ENCODE measurements around the gene ANKMY1.

The ANKMY1 gene

DNA sequence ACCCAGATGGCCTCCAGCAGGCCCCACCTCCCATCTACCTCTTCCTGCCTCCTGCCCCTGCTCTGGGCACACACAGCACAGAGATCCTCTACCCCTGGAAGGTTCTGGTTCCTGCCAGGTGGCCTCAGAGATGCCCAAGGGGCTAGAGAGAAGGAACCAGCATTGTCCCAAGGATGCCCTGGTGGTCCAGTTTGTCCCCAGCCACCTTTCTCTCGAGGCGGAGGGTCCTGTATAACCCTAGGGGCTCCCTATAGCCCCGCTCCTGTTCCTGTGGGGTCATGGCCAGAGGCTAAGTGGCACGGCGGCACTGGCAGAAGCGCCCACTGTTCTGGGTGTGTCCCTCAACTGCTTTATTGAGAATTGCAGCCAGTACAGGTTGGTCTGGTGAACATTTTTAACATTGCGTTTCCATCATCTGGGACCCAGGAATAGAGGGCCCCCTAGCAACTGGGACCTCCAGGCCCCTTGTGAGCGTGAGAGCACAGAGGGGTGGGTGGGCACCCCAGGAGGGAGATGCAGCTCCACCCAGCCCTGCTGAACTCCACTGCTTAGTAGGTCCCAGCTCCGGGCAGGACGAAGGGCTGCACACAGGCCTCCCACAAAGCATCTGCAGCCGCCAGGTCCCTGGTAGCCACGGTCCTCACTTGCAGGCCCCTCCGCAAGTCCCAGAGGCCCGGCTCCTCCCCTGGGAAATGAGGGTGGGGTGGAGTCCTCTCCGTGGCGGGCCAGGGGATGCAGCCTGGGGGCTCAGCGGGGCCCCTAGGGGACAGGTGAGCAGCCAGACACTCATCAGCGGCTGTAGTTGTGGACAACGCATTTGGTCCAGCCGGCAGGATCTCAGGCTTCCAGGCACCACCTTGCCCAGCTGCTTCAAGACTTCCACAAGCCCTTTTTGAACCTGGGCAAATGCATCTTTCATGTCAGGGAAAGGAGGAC, 89.2 kb downstream of the ANKMY1 start:
- no peak for DNase-seq

DNA sequence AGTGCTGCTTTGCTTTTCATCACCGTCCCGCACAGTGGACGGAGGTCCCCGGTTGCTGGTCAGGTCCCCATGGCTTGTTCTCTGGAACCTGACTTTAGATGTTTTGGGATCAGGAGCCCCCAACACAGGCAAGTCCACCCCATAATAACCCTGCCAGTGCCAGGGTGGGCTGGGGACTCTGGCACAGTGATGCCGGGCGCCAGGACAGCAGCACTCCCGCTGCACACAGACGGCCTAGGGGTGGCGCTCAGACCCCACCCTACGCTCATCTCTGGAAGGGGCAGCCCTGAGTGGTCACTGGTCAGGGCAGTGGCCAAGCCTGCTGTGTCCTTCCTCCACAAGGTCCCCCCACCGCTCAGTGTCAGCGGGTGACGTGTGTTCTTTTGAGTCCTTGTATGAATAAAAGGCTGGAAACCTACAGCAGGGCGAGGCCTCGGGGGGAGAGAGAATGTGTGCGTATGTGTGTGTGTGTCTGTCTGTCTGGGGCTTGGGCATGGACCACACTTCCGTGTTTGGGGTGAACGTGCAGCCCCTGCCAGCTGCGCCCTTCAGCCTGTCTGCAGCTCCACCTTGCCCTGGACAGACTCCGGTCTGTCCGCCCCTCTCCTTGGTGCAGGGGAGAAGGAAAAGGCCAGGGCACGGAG, 90.0 kb downstream of the ANKMY1 start:
- DNase-seq: no peak

DNA sequence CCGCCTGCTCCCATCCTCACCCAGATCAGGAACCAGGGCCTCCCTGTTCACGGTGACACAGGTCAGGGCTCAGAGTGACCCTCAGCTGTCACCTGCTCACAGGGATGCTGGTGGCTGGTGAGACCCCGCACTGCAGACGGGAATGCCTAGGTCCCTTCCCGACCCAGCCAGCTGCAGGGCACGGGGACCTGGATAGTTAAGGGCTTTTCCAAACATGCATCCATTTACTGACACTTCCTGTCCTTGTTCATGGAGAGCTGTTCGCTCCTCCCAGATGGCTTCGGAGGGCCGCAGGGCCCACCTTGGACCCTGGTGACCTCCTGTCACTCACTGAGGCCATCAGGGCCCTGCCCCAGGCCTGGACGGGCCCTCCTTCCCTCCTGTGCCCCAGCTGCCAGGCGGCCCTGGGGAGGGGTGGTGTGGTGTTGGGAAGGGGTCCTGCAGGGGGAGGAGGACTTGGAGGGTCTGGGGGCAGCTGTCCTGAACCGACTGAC, 90.6 kb downstream of the ANKMY1 start:
- no peak for DNase-seq

DNA sequence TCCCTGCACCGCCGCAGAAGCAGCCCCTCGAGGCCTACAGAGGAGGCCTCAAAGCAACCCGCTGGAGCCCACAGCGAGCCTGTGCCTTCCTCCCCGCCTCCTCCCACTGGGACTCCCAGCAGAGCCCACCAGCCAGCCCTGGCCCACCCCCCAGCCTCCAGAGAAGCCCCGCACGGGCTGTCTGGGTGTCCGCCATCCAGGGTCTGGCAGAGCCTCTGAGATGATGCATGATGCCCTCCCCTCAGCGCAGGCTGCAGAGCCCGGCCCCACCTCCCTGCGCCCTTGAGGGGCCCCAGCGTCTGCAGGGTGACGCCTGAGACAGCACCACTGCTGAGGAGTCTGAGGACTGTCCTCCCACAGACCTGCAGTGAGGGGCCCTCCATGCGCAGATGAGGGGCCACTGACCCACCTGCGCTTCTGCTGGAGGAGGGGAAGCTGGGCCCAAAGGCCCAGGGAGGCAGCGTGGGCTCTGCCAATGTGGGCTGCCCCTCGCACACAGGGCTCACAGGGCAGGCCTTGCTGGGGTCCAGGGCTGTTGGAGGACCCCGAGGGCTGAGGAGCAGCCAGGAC, 91.1 kb downstream of the ANKMY1 start:
- no peak for DNase-seq

DNA sequence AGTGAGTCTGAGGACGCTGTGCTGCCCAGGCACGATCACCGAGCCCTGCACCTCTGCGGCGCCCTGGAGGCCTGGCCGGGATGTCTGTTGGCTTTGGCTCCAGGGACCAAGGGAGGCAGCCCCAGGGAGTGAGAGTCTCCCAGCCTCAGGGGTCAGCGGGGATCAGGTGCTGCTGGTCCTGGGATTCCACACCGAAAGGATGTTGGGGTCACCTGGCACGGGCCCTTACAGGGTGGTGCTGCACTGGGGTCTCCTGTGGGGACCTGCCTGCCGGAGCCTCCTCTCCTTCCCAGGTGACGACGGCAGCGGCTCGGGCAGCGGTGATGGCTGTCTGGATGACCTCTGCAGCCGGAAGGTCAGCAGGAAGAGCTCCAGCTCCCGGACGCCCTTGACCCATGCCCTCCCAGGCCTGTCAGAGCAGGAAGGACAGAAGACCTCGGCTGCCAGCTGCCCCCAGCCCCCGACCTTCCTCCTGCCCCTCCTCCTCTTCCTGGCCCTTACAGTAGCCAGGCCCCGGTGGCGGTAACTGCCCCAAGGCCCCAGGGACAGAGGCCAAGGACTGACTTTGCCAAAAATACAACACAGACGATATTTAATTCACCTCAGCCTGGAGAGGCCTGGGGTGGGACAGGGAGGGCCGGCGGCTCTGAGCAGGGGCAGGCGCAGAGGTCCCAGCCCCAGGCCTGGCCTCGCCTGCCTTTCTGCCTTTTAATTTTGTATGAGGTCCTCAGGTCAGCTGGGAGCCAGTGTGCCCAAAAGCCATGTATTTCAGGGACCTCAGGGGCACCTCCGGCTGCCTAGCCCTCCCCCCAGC, 91.8 kb downstream of the ANKMY1 start:
- DNase-seq: no peak

DNA sequence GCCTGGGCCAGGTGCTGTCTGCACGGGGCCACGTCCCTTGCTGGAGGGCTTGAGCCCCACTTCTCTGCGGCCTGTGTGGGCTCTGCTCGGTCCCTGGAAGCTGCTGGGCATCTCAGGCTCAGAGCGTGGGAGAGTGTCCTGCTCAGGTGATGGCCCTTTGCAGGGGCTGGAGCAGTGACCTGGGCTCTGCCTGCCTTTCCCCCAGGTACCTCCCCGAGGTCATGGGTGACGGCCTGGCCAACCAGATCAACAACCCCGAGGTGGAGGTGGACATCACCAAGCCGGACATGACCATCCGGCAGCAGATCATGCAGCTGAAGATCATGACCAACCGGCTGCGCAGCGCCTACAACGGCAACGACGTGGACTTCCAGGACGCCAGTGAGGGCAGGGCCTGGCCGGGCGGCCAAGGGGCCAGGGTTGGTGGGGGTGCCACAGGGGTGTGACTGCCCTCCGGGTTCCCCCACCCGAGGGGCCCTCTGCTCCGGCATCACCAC, 92.5 kb downstream of the ANKMY1 start:
- no peak for DNase-seq

DNA sequence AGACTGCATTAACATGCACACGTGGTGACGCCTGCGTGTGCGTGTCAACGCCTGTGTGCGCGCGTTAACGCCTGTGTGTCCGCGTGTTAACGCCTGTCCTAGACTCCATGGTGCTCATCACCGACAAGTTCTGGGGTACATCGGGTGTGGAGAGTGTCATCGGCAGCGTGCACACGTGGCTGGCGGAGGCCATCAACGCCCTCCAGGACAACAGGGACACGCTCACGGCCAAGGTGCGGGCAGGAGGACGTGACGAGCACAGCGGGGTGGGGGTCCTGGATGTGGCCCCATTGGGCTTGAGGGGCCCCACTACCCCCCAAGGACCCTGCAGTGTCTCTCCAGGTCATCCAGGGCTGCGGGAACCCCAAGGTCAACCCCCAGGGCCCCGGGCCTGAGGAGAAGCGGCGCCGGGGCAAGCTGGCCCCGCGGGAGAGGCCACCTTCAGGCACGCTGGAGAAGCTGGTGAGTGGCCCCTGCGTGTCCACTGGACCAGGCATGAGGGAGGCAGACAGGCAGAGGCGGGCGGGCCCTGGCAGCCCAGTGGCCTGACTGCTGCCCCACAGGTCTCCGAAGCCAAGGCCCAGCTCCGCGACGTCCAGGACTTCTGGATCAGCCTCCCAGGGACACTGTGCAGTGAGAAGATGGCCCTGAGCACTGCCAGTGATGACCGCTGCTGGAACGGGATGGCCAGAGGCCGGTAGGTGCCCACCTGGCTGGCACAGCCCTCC, 93.1 kb downstream of the ANKMY1 start:
- DNase-seq: no peak

DNA sequence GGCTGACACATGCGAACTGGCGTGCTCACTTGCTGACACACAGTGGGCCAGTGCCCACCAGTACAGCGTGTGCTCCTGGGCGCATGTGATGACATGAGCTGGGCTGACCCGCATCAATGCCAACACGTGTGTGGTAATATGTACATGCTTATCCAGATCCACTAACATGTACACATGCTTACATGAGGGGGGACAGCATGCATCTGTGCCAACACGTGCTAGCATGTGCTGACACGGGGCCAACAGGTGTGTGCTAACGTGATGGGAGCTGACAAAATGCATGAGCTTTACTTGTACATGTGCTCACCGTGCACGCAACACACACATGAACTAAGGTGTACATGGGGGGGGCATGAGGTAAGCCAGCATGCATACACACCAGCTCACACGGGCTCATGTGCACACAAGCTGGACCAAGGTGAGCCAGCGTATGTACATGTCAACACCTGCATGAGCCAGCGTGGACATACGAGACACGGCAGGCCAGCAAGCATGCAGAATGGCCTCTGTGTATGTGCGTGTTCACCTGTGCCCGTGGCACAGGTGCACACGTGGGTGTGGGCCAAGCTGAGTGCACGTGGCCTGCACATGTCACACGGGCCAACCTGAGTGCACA, 93.8 kb downstream of the ANKMY1 start:
- no peak for DNase-seq

DNA sequence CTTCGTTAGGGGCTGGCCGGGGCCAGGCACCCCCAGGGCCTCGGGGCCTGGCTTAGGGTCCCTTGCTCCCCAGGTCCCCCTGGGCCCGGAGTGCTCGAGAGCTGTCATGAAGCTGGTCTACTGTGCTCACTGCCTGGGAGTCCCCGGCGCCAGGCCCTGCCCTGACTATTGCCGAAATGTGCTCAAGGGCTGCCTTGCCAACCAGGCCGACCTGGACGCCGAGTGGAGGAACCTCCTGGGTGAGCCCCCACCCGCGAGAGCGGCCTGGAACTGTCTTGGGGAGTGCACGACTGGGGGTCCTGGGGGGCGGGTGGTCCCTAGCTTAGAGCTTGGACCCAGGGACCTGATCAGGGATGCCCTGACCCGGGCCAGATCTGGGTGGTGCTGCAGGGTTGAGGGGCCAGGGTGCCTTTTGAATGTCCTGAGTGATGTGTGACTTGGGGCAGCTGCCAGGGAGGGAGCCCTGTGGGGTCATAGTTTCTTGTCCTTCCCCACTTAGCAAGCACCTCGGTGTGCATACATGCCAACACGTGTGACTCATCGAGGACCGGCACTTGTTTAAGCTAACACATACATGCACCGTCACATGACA, 94.4 kb downstream of the ANKMY1 start:
- no peak for DNase-seq

DNA sequence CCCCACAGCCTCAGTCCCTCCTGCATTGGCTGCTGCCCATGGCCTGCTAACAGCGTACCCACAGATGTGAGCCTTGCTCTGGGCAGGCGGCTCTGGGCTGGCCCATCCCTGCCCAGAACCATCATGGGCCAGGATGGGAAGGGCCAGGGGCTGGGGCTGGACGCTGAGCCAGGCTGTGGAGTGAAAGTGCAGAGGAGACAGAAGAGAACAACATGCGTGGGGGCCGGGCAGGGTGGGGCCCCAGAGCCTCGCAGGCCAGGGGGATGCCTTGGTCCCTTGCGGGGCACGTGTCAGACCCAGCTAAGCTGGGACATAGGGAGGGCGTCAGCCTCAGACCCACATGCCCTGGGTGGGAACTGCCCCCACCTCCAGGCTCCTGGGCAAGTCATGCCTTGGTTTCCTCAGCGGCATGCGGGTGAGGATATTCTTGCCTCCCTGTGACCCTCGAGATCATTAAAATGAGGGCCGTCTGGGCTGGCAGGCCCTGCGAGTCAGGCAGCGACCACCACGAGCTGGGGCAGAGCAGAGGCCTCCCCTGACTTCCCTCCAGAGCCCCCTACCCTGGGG, 95.0 kb downstream of the ANKMY1 start:
- DNase-seq: no peak

DNA sequence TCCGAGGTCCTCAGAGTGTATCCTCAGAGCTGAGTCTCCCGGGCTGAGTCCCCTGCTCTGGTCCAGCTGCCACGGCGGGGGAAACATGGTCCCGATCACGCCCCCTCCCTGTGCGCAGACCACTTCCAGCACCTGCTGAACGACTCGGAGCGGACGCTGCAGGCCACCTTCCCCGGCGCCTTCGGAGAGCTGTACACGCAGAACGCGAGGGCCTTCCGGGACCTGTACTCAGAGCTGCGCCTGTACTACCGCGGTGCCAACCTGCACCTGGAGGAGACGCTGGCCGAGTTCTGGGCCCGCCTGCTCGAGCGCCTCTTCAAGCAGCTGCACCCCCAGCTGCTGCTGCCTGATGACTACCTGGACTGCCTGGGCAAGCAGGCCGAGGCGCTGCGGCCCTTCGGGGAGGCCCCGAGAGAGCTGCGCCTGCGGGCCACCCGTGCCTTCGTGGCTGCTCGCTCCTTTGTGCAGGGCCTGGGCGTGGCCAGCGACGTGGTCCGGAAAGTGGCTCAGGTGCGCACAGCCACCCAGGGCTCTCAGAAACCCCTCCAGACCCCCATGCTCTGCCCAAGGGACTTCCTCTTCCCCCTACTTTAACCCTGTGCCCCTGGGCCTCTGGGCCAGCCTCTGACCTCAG, 95.6 kb downstream of the ANKMY1 start:
- no peak for DNase-seq

DNA sequence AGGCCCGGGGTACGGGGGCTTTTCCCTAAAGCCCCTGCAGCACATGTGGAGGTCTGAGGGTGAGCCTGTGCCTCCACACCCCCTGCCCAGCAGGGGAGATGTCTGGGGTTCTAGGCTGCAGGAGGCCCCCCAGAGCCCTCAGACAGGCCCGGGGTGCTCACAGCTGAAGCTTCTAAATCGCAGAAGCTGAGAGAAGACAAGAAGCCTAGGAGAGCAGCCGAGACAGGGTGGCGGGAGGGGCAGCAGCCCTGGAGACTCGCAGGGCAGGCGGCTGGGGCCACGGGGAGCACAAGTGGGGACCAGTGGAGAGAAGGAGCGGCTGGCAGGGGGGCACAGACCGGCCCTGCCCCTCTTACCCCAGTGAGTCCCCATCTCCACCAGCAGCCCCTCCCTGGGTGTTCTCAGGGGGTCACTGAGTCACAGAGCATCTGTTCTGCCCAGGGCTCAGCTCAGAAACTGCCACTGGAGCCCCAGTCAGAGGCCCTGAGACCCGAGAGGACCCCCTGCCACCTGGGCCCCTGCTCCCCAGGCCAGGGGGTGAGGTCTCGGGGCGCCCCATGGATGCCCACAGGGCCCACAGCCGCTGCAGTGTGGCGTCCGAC, 96.2 kb downstream of the ANKMY1 start:
- DNase-seq: no peak

DNA sequence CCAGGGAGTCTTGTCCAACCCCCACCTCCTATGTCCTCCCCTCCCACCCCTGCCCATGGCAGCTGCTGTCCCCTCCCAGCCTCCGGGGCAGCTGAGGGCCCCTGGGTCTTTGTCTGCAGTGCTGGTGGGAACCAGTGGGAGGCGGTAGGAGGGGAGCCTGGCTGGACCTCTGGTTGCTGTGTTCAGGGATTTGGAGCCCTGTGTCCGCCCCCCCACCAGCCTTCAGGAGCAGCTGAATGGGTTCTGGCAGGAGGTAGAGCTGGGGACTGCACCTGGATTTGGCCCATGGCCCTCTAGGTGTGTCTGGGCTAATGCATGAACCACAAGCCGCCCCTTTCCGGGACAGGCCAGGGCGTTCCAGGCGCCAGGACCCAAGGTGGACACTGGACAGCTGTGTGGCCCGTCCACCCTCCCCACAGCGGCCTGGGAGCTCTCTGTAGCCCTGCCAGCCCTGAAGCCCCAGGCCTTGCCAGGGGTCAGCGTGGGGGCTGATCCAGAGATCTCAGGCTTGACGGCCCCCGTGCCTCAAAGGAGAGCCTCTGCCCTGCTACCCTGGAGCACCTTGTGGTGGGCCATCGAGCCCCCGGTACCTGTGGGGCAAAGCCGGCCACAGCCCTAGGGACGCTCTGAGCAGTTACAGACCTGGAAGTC, 96.9 kb downstream of the ANKMY1 start:
- no peak for DNase-seq

DNA sequence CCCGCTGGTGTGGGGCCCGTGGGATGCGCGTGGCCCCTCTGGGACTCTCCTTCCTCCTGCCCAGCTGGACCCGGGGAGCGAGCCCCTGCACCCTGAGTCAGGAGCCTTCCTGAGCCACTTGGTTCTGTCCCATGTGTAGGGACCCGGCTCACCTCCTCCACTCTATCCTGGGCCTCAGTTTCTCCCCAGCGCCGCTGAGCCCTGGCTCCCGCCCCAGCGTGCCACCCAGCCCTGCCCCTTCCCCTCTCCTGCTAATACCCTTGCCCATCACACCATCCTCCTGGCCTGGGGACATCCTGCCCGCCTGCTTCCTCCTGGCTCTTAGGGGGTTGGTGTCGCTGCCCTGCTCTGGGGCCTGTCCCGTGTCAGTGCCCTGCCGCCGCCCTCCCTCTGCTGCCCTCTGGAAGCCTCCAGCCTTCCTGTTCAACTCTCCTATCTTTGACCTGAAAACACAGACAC, 97.5 kb downstream of the ANKMY1 start:
- no peak for DNase-seq

DNA sequence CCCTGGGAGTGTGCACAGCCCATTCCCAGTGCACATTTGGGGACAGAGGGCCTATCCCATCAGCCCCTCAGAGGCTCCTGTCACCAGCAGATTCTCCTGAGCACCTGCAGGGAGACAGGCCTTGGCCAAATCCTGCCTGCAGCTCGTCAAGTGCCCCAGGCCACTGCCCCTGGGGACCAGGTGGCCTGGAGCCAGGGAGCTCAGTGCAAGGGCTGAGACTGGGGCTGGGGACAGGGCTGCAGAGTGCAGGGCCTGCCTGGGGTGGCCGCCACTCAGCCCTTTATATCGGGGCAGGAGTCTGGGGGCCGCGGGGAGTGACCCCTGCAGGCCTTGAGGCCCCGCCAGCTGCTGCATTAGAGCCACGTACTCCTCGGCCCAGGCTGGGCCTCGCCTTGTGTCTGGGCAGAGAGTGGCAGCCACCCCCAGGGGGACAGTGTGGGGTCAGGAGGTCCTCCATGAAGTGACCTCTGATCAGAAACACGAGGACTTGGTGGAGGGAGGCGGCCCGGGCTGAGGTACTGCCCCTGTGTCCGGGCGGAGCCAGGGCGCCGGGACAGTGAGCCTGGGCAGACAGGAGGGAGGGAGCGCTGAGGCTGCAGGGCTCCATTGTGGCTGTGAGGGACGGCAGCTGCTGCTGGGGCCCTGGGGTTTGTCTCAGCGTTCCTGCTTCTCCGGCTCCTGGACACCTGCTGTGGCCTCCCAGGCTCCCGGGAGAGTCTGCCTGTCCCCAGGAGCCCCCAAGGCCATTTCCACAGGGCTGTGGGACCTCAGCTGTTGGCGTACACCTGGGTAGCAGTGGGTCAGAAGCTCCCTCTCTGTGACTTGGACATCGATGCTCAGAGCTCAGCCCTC, 98.2 kb downstream of the ANKMY1 start:
- no peak for DNase-seq

DNA sequence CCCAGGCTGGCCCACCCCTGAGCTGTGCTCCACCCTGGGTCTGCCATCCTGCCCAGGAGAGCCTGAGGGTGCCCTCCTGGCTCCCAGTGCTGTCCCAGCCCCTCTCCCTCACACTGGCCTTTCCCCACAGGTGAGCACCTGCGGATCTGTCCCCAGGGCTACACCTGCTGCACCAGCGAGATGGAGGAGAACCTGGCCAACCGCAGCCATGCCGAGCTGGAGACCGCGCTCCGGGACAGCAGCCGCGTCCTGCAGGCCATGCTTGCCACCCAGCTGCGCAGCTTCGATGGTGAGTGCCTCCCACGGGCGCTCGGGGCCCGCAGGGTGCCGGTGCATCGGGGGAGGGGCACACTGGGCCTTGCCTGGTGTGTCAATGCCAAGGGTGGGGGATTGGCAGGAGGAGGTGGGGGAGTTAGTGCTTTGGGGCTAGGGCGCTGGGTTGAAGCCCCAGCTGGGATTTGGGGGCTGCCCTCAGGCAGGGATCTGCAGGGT, 98.8 kb downstream of the ANKMY1 start:
- no peak for DNase-seq

DNA sequence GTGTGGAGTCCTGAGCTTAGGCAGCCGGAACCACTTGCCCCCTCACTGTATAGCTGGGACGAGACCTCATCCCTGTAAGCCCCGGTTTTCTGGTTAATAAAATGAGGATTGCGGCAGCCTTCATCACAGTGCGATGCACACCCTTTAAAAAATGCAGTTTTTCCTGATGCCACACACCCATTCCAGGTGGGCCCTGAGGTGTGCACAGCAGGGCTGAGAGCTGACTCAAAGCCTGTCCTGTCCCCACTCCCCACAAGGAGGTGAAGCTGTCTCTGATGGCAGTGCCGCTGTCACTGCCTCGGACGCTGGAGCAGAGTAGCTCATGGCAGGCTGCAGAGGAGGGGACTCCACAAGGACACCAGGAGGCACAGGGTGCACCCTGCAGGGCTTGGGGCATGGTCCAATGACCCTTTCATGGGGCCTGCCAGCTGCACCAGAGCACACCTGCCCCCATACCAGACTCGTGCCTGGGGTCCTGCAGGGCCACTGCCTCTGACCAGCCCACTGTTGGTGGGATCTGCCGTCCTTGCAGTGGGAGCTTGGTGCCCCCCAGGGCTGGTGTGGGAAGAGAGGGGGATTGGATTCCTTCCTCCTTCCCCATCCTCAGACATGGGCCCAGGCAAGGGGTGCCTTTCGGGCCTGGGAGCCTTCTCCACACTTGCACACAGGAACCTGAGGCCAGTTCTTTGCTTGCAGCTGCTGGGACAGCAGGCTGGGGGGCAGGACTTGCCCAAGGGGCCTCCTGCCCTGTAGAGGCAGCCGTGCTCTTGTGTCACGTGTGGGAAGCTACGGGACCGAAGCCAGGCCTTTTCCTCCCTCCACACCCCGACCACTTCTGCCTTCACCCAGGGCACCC, 99.5 kb downstream of the ANKMY1 start:
- DNase-seq: no peak

Measured in suppressor macrophage treated with lipopolysaccharide for 1 hour (primary cell).